HEK293T (cell line): ENCODE results near the gene ZFYVE26.

Source experiments
- CTCF ChIA-PET: fragments of 350-600 bp; formaldehyde crosslinking; extraction: SDS; loops from one replicate; lab custom pipeline; 2021; ENCODE audit warnings: antibody characterized with exemption, inconsistent platforms; lab: Yijun Ruan, JAX
- POLR2A ChIA-PET: fragments of 350-600 bp; formaldehyde crosslinking; extraction: SDS; loops from one replicate; lab custom pipeline; 2020; ENCODE audit warnings: antibody characterized with exemption, inconsistent platforms; lab: Yijun Ruan, JAX
- DNase-seq: peaks from one replicate; pipeline ENCODE4 v3.0.0; 2012; ENCODE audit warnings: mixed read lengths; ENCODE audit errors: extremely low spot score
- ARNT ChIP-seq: fragments of 450-650 bp; IDR thresholded peaks from 2 replicates; pipeline ENCODE4 v1.6.1; 2017; ENCODE audit warnings: mild to moderate bottlenecking
- BHLHE40 ChIP-seq: fragments of 450-650 bp; IDR thresholded peaks from 2 replicates; pipeline ENCODE4 v1.6.1; 2016; ENCODE audit warnings: mild to moderate bottlenecking, moderate library complexity, borderline replicate concordance
- CTBP1 ChIP-seq: fragments of 450-650 bp; IDR thresholded peaks from 2 replicates; pipeline ENCODE4 v1.6.1; 2016; ENCODE audit warnings: borderline replicate concordance
- ELF4 ChIP-seq: fragments of 450-650 bp; IDR thresholded peaks from 2 replicates; pipeline ENCODE4 v1.6.1; 2017; ENCODE audit warnings: antibody characterized with exemption
- FOXA1 ChIP-seq: fragments of 450-650 bp; IDR thresholded peaks from 2 replicates; pipeline ENCODE4 v1.6.1; 2016; ENCODE audit warnings: mild to moderate bottlenecking
- FOXK2 ChIP-seq: fragments of 450-650 bp; IDR thresholded peaks from 2 replicates; pipeline ENCODE4 v1.6.1; 2016; ENCODE audit warnings: mild to moderate bottlenecking
- FOXM1 ChIP-seq: fragments of 450-650 bp; IDR thresholded peaks from 2 replicates; pipeline ENCODE4 v1.6.1; 2017; ENCODE audit warnings: mild to moderate bottlenecking, borderline replicate concordance
- HDGF ChIP-seq: fragments of 450-650 bp; IDR thresholded peaks from 2 replicates; pipeline ENCODE4 v1.6.1; 2017; ENCODE audit warnings: antibody characterized with exemption, borderline replicate concordance
- L3MBTL2 ChIP-seq: fragments of 450-650 bp; conservative IDR thresholded peaks from 2 replicates; pipeline ENCODE4 v1.6.1; 2016; ENCODE audit warnings: mild to moderate bottlenecking
- LEF1 ChIP-seq: fragments of 450-650 bp; IDR thresholded peaks from 2 replicates; pipeline ENCODE4 v1.6.1; 2017; ENCODE audit warnings: mild to moderate bottlenecking, borderline replicate concordance
- NFRKB ChIP-seq: fragments of 450-650 bp; IDR thresholded peaks from 2 replicates; pipeline ENCODE4 v1.6.1; 2016; ENCODE audit warnings: mild to moderate bottlenecking, moderate library complexity
- SP1 ChIP-seq: fragments of 450-650 bp; IDR thresholded peaks from 2 replicates; pipeline ENCODE4 v1.6.1; 2017
- SUZ12 ChIP-seq: fragments of 450-650 bp; IDR thresholded peaks from 2 replicates; pipeline ENCODE4 v1.6.1; 2016; ENCODE audit warnings: mild to moderate bottlenecking
- TARDBP ChIP-seq: fragments of 450-650 bp; IDR thresholded peaks from 2 replicates; pipeline ENCODE4 v1.6.1; 2016
- ZNF384 ChIP-seq: fragments of 450-650 bp; IDR thresholded peaks from 2 replicates; pipeline ENCODE4 v1.6.1; 2016
- TF ChIP-seq, protein P1 (sequence below): fragments of 450-650 bp; IDR thresholded peaks from 2 replicates; pipeline ENCODE4 v1.6.1; 2016

The ZFYVE26 gene

DNA sequence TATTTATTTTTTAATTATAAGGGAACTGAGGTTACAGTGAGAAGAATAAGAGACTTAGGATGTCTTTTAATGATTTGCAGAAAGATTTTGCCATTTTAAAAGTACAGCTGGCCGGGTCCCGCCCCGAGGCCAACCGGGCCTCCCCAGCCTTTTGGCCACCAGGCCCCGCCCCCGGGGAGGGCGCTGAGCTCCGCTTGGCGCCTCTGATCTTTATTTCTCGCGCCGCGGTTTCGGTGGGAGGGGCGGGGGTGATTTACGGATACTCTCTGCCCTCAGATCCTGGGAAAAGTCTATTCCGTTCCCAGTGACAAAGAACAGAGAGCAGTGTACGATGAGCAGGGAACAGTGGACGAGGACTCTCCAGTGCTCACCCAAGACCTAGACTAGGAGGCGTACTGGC, 17.7 kb downstream of the ZFYVE26 start:
- POLR2A ChIA-PET, result interaction anchor here (1.1 kb wide), 1 partner anchor 18 kb away, joined by 3 read pairs; the partner anchor contains the start of gene ZFYVE26
- no peak for DNase-seq
- CTCF ChIA-PET, result no interaction called here
- TF ChIP-seq HDGF (no peak), SP1 (no peak), LEF1 (no peak), NFRKB (no peak), CTBP1 (no peak), TARDBP (no peak), FOXK2 (no peak), FOXA1 (no peak), FOXM1 (no peak), SUZ12 (no peak), ELF4 (no peak), BHLHE40 (no peak), L3MBTL2 (no peak), ARNT (no peak), ZNF384 (no peak)
- TF ChIP-seq, protein P1, sequence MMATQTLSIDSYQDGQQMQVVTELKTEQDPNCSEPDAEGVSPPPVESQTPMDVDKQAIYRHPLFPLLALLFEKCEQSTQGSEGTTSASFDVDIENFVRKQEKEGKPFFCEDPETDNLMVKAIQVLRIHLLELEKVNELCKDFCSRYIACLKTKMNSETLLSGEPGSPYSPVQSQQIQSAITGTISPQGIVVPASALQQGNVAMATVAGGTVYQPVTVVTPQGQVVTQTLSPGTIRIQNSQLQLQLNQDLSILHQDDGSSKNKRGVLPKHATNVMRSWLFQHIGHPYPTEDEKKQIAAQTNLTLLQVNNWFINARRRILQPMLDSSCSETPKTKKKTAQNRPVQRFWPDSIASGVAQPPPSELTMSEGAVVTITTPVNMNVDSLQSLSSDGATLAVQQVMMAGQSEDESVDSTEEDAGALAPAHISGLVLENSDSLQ, result no peak

DNA sequence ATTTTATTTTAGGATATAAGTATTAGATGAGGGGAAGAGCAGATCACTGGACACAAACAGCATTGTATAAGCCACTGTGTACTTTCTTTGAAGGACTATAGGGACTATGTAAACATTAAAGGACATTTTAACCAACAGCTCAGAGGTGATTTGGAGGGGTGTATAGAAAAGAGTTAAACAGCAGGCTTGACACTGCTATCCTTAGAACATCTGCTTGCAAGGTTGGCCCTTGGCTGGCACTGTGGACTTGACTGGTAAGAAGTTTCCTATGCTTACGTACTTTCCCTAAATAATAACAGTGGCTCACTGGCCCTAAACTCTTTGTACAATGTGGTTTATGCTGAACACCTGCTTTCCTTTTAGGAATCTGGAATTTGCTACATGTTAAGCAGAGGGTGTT, 28.7 kb downstream of the ZFYVE26 start:
- DNase-seq, result no peak
- ChIA-PET CTCF (no interaction called here), POLR2A (no interaction called here)
- TF ChIP-seq ARNT (no peak), SUZ12 (no peak)
- TF ChIP-seq, protein P1, result no peak

DNA sequence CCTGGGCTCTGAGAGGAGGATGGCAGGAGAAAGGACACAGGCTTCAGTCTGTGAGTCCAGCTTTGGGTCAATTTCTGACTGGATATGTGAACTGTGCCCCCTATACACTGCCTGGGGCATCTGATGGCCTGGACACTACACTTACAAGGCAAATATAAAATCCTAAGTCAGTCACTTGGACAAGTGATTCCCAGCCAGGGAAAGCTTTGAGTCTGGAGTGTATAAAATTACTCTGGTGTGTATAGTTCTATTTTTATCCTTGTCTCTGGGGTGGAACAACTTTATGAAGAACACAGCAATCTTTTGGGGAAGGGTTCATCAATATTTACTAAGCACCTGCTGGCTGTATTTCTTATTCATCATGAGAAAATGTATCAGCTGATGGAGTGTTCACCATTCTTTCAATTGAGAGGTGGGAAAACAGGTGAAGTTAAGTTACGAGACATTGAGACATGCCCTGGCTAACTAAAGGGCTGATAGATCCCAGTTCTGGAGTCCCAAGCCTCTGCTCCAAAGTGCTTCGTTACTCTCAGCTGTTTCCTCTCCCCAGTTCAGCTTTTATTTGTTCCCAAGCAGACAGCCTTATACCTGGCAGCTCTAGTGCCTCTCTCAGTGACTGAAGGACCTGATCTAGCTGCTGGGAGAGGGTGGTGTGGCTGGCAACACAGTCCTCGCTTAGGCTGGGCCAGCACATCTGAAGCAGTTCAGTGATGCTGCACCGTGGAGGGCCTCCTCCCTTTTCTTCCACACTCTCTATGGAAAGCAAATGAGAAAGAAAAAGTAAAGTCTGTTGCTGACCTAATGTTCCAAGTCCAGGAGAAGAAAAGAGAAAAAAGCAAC, 30.9 kb downstream of the ZFYVE26 start:
- no peak for TF ChIP-seq SP1
- no peak for TF ChIP-seq HDGF
- POLR2A ChIA-PET, result no interaction called here
- CTCF ChIA-PET, result no interaction called here
- DNase-seq, result no peak

- ChIA-PET CTCF (no interaction called here), POLR2A (no interaction called here)
- no peak for DNase-seq
- TF ChIP-seq FOXK2 (no peak), ZNF384 (no peak), SUZ12 (no peak), SP1 (no peak), ARNT (no peak), FOXA1 (no peak), NFRKB (no peak), ELF4 (no peak), HDGF (no peak), BHLHE40 (no peak), FOXM1 (no peak), TARDBP (no peak), CTBP1 (no peak), LEF1 (no peak), L3MBTL2 (no peak)
- TF ChIP-seq, protein P1, result no peak
These were observed 32.1 kb downstream of the ZFYVE26 start for GRCh38 chr14:67784244-67784823.

- CTCF ChIA-PET, result no interaction called here
- DNase-seq, result no peak
- TF ChIP-seq FOXM1, result no peak
- TF ChIP-seq, protein P1, result no peak
- POLR2A ChIA-PET, result interaction anchor here (1.1 kb wide), 1 partner anchor 35 kb away, joined by 4 read pairs; the partner anchor contains the start of gene ZFYVE26
These were observed 34.3 kb downstream of the ZFYVE26 start for GRCh38 chr14:67782090-67782489.

GRCh38 chr14:67778792-67779191, 37.6 kb downstream of the ZFYVE26 start:
- ChIA-PET POLR2A (no interaction called here), CTCF (no interaction called here)
- TF ChIP-seq FOXA1 (no peak), CTBP1 (no peak), BHLHE40 (no peak), FOXM1 (no peak), LEF1 (no peak), L3MBTL2 (no peak), TARDBP (no peak), HDGF (no peak), FOXK2 (no peak)
- TF ChIP-seq, protein P1, result no peak
- no peak for DNase-seq
